Prostate gland (tissue), 2 donors: ENCODE results near the gene PPP1R12B.

ENCODE experiments used
- CTCF ChIP-seq, 4 experiments: fragments of 200-600 bp in 2 of 4; fragments of 450-650 bp in 2 of 4; sonication (generic) in 2 of 4; IDR thresholded peaks; 1 replicate in 3 of 4; 2 replicates in 1 of 4; pipeline ENCODE4 v1.5.1; 2016 to 2019; ENCODE audit warnings: antibody characterized with exemption in 4 of 4, mild to moderate bottlenecking in 2 of 4, moderate library complexity in 2 of 4
- POLR2A ChIP-seq: fragments of 450-650 bp; IDR thresholded peaks from one replicate; pipeline ENCODE4 v1.6.1; 2016; ENCODE audit warnings: antibody characterized with exemption, mild to moderate bottlenecking

- TF ChIP-seq CTCF (IDR thresholded peaks at IDR 0.05) (no peak), POLR2A (no peak)
Observed at GRCh38 chr1:202568826-202569225, 220.3 kb downstream of the PPP1R12B start.
